HepG2 (cell line): Measurements from ENCODE around the gene CBLB. TPM values are rescaled to one million over a fixed set of nuclear protein-coding genes. Genes with fewer than 3 reads are reported as not detected.

Experiments
- ATAC-seq: fragments of 200-7000 bp; cut with Tn5 transposase; 3 replicates; pipeline ENCODE4 v1.9.1; 2020; ENCODE audit warnings: mild to moderate bottlenecking, moderate library complexity
- BruUV-seq: library from RNA; stranded (reverse); fragments of 400-500 nt; replicated peaks from 2 replicates; lab custom pipeline; 2021; lab: Mats Ljungman, UMichigan
- CTCF ChIA-PET: fragments of 300-600 bp; formaldehyde crosslinking; extraction: SDS; loops from one replicate; lab custom pipeline; 2021; ENCODE audit warnings: low total read pairs, inconsistent platforms, low intra/inter-chr PET ratio; lab: Yijun Ruan, JAX
- POLR2A ChIA-PET: fragments of 350-600 bp; sonication (Branson Sonifier 250); formaldehyde crosslinking; loops from one replicate; lab custom pipeline; 2020; ENCODE audit warnings: antibody characterized with exemption, inconsistent platforms; lab: Yijun Ruan, JAX
- DNase-seq: peaks from one replicate; pipeline ENCODE4 v3.0.0-alpha.2; 2015; ENCODE audit warnings: low spot score
- FAIRE-seq: peaks from 3 replicates; lab custom pipeline; 2011; peaks lifted over from hg19 to GRCh38; lab: Jason Lieb, UNC
- H2AFZ ChIP-seq: one replicate; pipeline ENCODE4 v1.6.1; 2011; ENCODE audit warnings: low read length, inconsistent platforms
- H3K27ac ChIP-seq: fragments of 300-600 bp; 3 replicates; pipeline ENCODE4 v1.8.0; 2011; ENCODE audit warnings: mixed run types, mild to moderate bottlenecking, mixed read lengths, low read length, inconsistent platforms; ENCODE audit not compliant: insufficient read depth; ENCODE audit errors: extremely low read length
- H3K27me3 ChIP-seq, 2 experiments: fragments of 200-600 bp in 1 of 2; 2 replicates in 1 of 2; 3 replicates in 1 of 2; pipeline versions ENCODE4 v1.6.0 to v1.8.0; 2011; ENCODE audit warnings: low read length in 2 of 2, mild to moderate bottlenecking in 2 of 2, moderate library complexity in 2 of 2, inconsistent platforms in 1 of 2; ENCODE audit not compliant: insufficient read depth in 2 of 2, control insufficient read depth in 1 of 2
- H3K36me3 ChIP-seq, 2 experiments: fragments of 200-600 bp in 1 of 2; replicated peaks in 1 of 2; 2 replicates in 1 of 2; 3 replicates in 1 of 2; pipeline versions ENCODE4 v1.5.1 to v1.8.0; 2011; ENCODE audit warnings: low read length in 2 of 2, inconsistent platforms in 1 of 2; ENCODE audit not compliant: insufficient read depth in 2 of 2, control insufficient read depth in 1 of 2
- H3K4me1 ChIP-seq: 2 replicates; pipeline ENCODE4 v1.5.1; 2012; ENCODE audit warnings: low read length, inconsistent platforms; ENCODE audit not compliant: insufficient read depth
- H3K4me2 ChIP-seq: 2 replicates; pipeline ENCODE4 v1.6.0; 2011; ENCODE audit warnings: low read depth, low read length, inconsistent platforms
- H3K4me3 ChIP-seq, 3 experiments: fragments of 200-600 bp in 1 of 3; sonication (generic), shearing (Covaris generic) in 1 of 3; replicated peaks in 1 of 3; 2 replicates each; pipeline ENCODE4 v1.5.1; 2011 to 2016; ENCODE audit warnings: low read length in 3 of 3, inconsistent platforms in 2 of 3, low read depth in 2 of 3, mild to moderate bottlenecking in 2 of 3, control low read depth in 1 of 3, mixed read lengths in 1 of 3; ENCODE audit not compliant: insufficient read depth in 1 of 3
- H3K79me2 ChIP-seq: one replicate; pipeline ENCODE4 v1.6.1; 2011; ENCODE audit warnings: low read length, inconsistent platforms; ENCODE audit not compliant: insufficient read depth
- H3K9ac ChIP-seq: 2 replicates; pipeline ENCODE4 v1.6.0; 2011; ENCODE audit warnings: mild to moderate bottlenecking, low read depth, low read length, inconsistent platforms; ENCODE audit not compliant: insufficient read depth
- H3K9me3 ChIP-seq: 2 replicates; pipeline ENCODE4 v1.5.1; 2012; ENCODE audit warnings: mild to moderate bottlenecking, low read length
- H4K20me1 ChIP-seq: 2 replicates; pipeline ENCODE4 v1.6.0; 2011; ENCODE audit warnings: inconsistent platforms, mild to moderate bottlenecking, low read length, moderate library complexity; ENCODE audit not compliant: insufficient read depth
- CBX1 ChIP-seq: IDR thresholded peaks from one replicate; pipeline ENCODE4 v1.6.1; 2016; ENCODE audit warnings: antibody characterized with exemption, low read depth
- EZH2 ChIP-seq: conservative IDR thresholded peaks from 2 replicates; pipeline ENCODE4 v1.6.1; 2012; ENCODE audit warnings: mild to moderate bottlenecking, low read depth, low read length, moderate library complexity
- FOXA3 ChIP-seq: IDR thresholded peaks from 2 replicates; pipeline ENCODE4 v1.6.1; 2016; ENCODE audit warnings: missing genetic modification reagents, missing compliant biosample characterization
- GABPA ChIP-seq, 2 experiments: IDR thresholded peaks; 2 replicates each; pipeline ENCODE4 v1.6.1; 2011 to 2016; ENCODE audit warnings: low read depth in 2 of 2, low read length in 1 of 2, missing biosample characterization in 1 of 2, missing genetic modification characterization in 1 of 2
- HIVEP1 ChIP-seq: sonication (generic); formaldehyde crosslinking; IDR thresholded peaks from 2 replicates; pipeline ENCODE4 v1.4.0; 2020; ENCODE audit warnings: mild to moderate bottlenecking, missing genetic modification reagents
- KLF13 ChIP-seq: sonication (generic); formaldehyde crosslinking; IDR thresholded peaks from 2 replicates; pipeline ENCODE4 v1.4.0; 2020; ENCODE audit warnings: mild to moderate bottlenecking, missing genetic modification reagents
- NFATC3 ChIP-seq: sonication (generic); formaldehyde crosslinking; IDR thresholded peaks from 2 replicates; pipeline ENCODE4 v1.5.1; 2020; ENCODE audit warnings: mild to moderate bottlenecking, missing genetic modification reagents
- NFKB2 ChIP-seq: sonication (generic); formaldehyde crosslinking; IDR thresholded peaks from 2 replicates; pipeline ENCODE4 v1.4.0; 2020; ENCODE audit warnings: missing genetic modification reagents, borderline replicate concordance
- SP140L ChIP-seq: sonication (generic); formaldehyde crosslinking; IDR thresholded peaks from 2 replicates; pipeline ENCODE4 v1.4.0; 2020; ENCODE audit warnings: missing genetic modification reagents, borderline replicate concordance
- ZNF24 ChIP-seq: fragments of 450-650 bp; IDR thresholded peaks from 2 replicates; pipeline ENCODE4 v1.6.1; 2017; ENCODE audit warnings: antibody characterized with exemption, mild to moderate bottlenecking
- ZNF672 ChIP-seq: sonication (generic); formaldehyde crosslinking; IDR thresholded peaks from 2 replicates; pipeline ENCODE4 v1.8.1; 2022; ENCODE audit warnings: missing genetic modification reagents
- WGBS: methylation state at CpG from one replicate; pipeline ENCODE4 v1.1.6; 2017; ENCODE audit warnings: low lambda C conversion rate; 5-methylcytosine and 5-hydroxymethylcytosine counted together
- in situ Hi-C: cut with HindIII; loops from 2 replicates; pipeline ENCODE4 v1.10.0; 2017; ENCODE audit warnings: low pct_unique_long_range_greater_than_20kb; ENCODE audit not compliant: extremely low pct_ligation_motif_present
- intact Hi-C: fragments of 100-400 bp; cut with micrococcal nuclease; formaldehyde crosslinking; loops from one replicate; pipeline ENCODE4 v1.10.0; 2022; ENCODE audit not compliant: unreplicated experiment
- polyA plus RNA-seq, 8 experiments: library from polyadenylated mRNA; depleted of rRNA in 3 of 8; stranded (reverse) in 7 of 8; unstranded in 1 of 8; fragments of >200 nt; fragmentation: Illumina TruSeq in 4 of 8; extraction: Trizol in 4 of 8; gene quantifications; 2 replicates each; pipeline versions ENCODE4 v1.2.1 to v1.2.3, GENCODE V29; 2011 to 2016; ENCODE audit warnings: low read depth in 4 of 8, missing spikeins in 1 of 8, mixed read lengths in 1 of 8; ENCODE audit not compliant: insufficient read depth in 1 of 8
- total RNA-seq, 5 experiments: library from RNA; depleted of rRNA; stranded (reverse); fragments of >200 nt; fragmentation: Illumina TruSeq; extraction: Trizol; gene quantifications; 2 replicates each; pipeline ENCODE4 v1.2.3, GENCODE V29; 2016; ENCODE audit warnings: low read depth in 1 of 5
- TF ChIP-seq, protein P1 (sequence below): sonication (generic); formaldehyde crosslinking; IDR thresholded peaks from 2 replicates; pipeline ENCODE4 v1.9.0; 2021; ENCODE audit warnings: missing genetic modification reagents, mild to moderate bottlenecking, borderline replicate concordance

The CBLB gene
- total and polyA plus RNA-seq, 2 of the 13 experiments (the other 11 are each of a cell fraction or from before 2014, with no cell fraction given): 9.8 to 16.4 TPM

DNA sequence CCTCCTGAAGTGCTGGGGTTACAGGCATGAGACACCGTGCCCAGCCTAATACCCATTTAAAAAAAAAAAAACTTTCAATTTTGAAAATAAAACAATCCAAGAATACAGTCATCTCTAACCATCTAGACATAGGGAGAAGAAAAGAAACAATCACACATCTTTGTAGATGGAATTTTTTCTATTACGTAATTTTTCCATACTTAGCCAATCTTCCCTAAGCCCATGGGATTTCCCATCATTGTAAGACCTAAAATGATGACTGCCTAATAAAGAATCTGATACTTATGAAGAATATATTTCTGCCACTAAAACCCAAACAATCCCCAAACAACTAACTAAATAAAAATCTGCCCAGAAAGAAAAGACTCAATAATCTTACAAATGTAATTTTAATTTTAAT lies 88.7 kb downstream of the CBLB start:
- Histone ChIP-seq H3K4me1 (no peaks in the 10 kb centered on the region), H3K27me3 (no peaks in the 10 kb centered on the region; a peak in 1 of 5 replicates), H4K20me1 (peaks cover 12% of the 10 kb centered on the region; the same call in 1 of the 2 replicates), H3K4me3 (no peak overlapping the region), H3K9ac (no peak overlapping the region), H3K4me2 (no peak overlapping the region), H3K27ac (no peak overlapping the region), H2AFZ (no peak overlapping the region), H3K9me3 (no peaks in the 10 kb centered on the region), H3K79me2 (no peaks in the 10 kb centered on the region), H3K36me3 (no peaks in the 10 kb centered on the region; a peak in 2 of 5 replicates)
- ATAC-seq: no peak
- no peak for DNase-seq
- ChIA-PET POLR2A (no interaction called here), CTCF (no interaction called here)
- in situ Hi-C loops: no loop called here
- BruUV-seq: no TSS peak
- TF ChIP-seq NFATC3 (no peak), NFKB2 (no peak), GABPA (IDR thresholded peaks at IDR 0.05; ENCODE audit: low read depth, low read length) (no peak), GABPA (CRISPR knock-in tag; IDR thresholded peaks at IDR 0.05; ENCODE audit: low read depth) (no peak), SP140L (no peak), HIVEP1 (CRISPR knock-in tag) (no peak), EZH2 (no peak), FOXA3 (CRISPR knock-in tag) (no peak), ZNF672 (CRISPR knock-in tag) (no peak), CBX1 (no peak), KLF13 (CRISPR knock-in tag) (no peak), ZNF24 (no peak)
- TF ChIP-seq, protein P1, sequence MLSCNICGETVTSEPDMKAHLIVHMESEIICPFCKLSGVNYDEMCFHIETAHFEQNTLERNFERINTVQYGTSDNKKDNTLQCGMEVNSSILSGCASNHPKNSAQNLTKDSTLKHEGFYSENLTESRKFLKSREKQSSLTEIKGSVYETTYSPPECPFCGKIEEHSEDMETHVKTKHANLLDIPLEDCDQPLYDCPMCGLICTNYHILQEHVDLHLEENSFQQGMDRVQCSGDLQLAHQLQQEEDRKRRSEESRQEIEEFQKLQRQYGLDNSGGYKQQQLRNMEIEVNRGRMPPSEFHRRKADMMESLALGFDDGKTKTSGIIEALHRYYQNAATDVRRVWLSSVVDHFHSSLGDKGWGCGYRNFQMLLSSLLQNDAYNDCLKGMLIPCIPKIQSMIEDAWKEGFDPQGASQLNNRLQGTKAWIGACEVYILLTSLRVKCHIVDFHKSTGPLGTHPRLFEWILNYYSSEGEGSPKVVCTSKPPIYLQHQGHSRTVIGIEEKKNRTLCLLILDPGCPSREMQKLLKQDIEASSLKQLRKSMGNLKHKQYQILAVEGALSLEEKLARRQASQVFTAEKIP (CRISPR knock-in tag): no peak
- FAIRE-seq: no peak
- intact Hi-C loops: no loop called here
- WGBS: 97% methylated on average over 2 of the region's 2 CpGs
